Heart right ventricle (tissue), 16 donors: ENCODE data around the gene FOXP2. TPM values are rescaled to one million over a fixed set of nuclear protein-coding genes. Genes with fewer than 3 reads are reported as not detected.
A peak's percentile ranks its signal among the peaks of the same experiment; 100 is the strongest.

Source experiments
- ATAC-seq, 8 donors: fragments of 200-7000 bp; cut with Tn5 transposase; one replicate each; pipeline ENCODE4 v1.9.1; 2020; ENCODE audit warnings: mild to moderate bottlenecking in 8 of 8, moderate library complexity in 8 of 8, moderate number of reproducible peaks in 1 of 8
- DNase-seq, 2 donors: peaks; one replicate each; pipeline ENCODE4 v3.0.0-alpha.2; 2020
- H3K27ac ChIP-seq, 10 donors: fragments of 200-600 bp; sonication (generic) in 2 of 10; one replicate each; pipeline versions ENCODE4 v1.5.0 to v1.8.0; 2020 to 2022; ENCODE audit warnings: mild to moderate bottlenecking in 3 of 10
- H3K27me3 ChIP-seq, 7 donors: fragments of 200-600 bp; one replicate each; pipeline ENCODE4 v1.8.0; 2021 to 2022; ENCODE audit warnings: mild to moderate bottlenecking in 2 of 7
- H3K36me3 ChIP-seq, 9 donors: fragments of 200-600 bp; sonication (generic) in 1 of 9; one replicate each; pipeline versions ENCODE4 v1.5.0 to v1.8.0; 2020 to 2022; ENCODE audit warnings: mild to moderate bottlenecking in 2 of 9
- H3K4me1 ChIP-seq, 9 donors: fragments of 200-600 bp; sonication (generic) in 1 of 9; one replicate each; pipeline versions ENCODE4 v1.5.0 to v1.8.0; 2020 to 2022; ENCODE audit warnings: mild to moderate bottlenecking in 4 of 9
- H3K4me3 ChIP-seq, 10 donors: fragments of 200-600 bp; sonication (generic) in 2 of 10; one replicate each; pipeline versions ENCODE4 v1.5.0 to v1.8.0; 2020 to 2022; ENCODE audit warnings: mild to moderate bottlenecking in 7 of 10, moderate library complexity in 2 of 10
- H3K9me3 ChIP-seq, 11 donors: fragments of 200-600 bp in 10 of 11; sonication (generic) in 2 of 11; one replicate each; pipeline versions ENCODE4 v1.5.0 to v1.8.0; 2013 to 2022; ENCODE audit warnings: mild to moderate bottlenecking in 2 of 11, control low read depth in 1 of 11, moderate library complexity in 1 of 11
- CTCF ChIP-seq, 9 donors: fragments of 200-600 bp; sonication (generic) in 2 of 9; IDR thresholded peaks; one replicate each; pipeline versions ENCODE4 v1.5.0 to v1.8.0; 2021 to 2022; ENCODE audit warnings: antibody characterized with exemption in 9 of 9, mild to moderate bottlenecking in 5 of 9, moderate library complexity in 1 of 9
- WGBS, 2 donors: extraction: QIAGEN DNeasy Blood & Tissue Kit; methylation state at CpG; one replicate each; pipeline ENCODE4 v1.1.7; 2013; ENCODE audit warnings: inconsistent platforms in 1 of 2; 5-methylcytosine and 5-hydroxymethylcytosine counted together
- intact Hi-C, 10 donors: fragments of 100-400 bp; cut with DNase I; formaldehyde crosslinking; loops; one replicate each; pipeline versions ENCODE4 v1.11.1 to v1.14.2; 2022
- polyA plus RNA-seq, 2 donors: library from polyadenylated mRNA; stranded (reverse); fragments of 200-250 nt; gene quantifications; one replicate each; pipeline ENCODE4 v1.2.3, GENCODE V29; 2013
- total RNA-seq, 10 donors: library from RNA; stranded (reverse); fragmentation: NEBNext Ultra II Directional in 3 of 10; extraction: Animal tissue kit (Norgen Biotek cat#: 25700) in 3 of 10; gene quantifications; one replicate each; pipeline versions ENCODE4 v1.2.1 to v1.2.4, GENCODE V29; 2021 to 2023
- donor health status: Arrhythmogenic right ventricular cardiomyopathy.
- donor health status: ischemic (EF 13 %, LVEDD 7.1; RV severe dilation, severe dysfunction).
- donor health status: healthy with polysubstance abuse.
- donor health status: DM: no; HTN: yes; CAD: no.
- donor health status: DM: no; HTN: no; CAD: no.
- donor health status: ischemic (EF 25% LVEDD 6.9; RV normal size, moderate dysfunction).
- donor health status: ischemic (EF 25% LVEDD 5.7; RV mildly dilated, moderate dysfunction).
- donor health status: healthy.
- donor health status: DM: yes; HTN: yes; CAD: no.
- donor health status: Ischemic cardiomyopathy.
- donor health status: ischemic (EF 35%, LVEDD 5.7; RV mildly dilated, moderate dysfunction).
- donor health status: nonischemic (EF 11% LVEDD 7.7; RV severe dilation, severe dysfunction).
- donor health status: DM: yes; HTN: yes; CAD: no.
- donor health status: PGD.
- donor health status: ischemic (EF 29% LVEDD 5.4; RV normal size, mild dysfunction).
- donor health status: nonischemic (EF 23%, LVEDD 6.1; RV moderate dilation, normal function).

FOXP2 gene
- total and polyA plus RNA-seq, 12 donors: 0.16 to 4.7 (median 1.9) TPM

GRCh38 chr7:114660753-114661152 lies 246.1 kb downstream of the FOXP2 start:
- DNase-seq: no peak
- WGBS, 2 donors: 91 to 95% methylated on average over 2 of the region's 2 CpGs
- intact Hi-C loops: loop anchor here in 2 of 10 donors (5.0 kb wide), 2 partner anchors 233 to 578 kb away; no protein-coding TSS in a partner anchor

GRCh38 chr7:114662002-114662677 lies 247.5 kb downstream of the FOXP2 start:
- intact Hi-C loops: loop anchor here in 2 of 10 donors (5.0 kb wide), 2 partner anchors 235 to 580 kb away; no protein-coding TSS in a partner anchor
- H3K36me3 ChIP-seq: no peaks in the 10 kb centered on the region
- H3K27me3 ChIP-seq: no peaks in the 10 kb centered on the region
- no peak overlapping the region for H3K4me3 ChIP-seq
- H3K4me1 ChIP-seq: peaks cover 0 to 10% (median 0%) of the 10 kb centered on the region in 9 donors
- DNase-seq (no peak), ATAC-seq (no peak)
- no peaks in the 10 kb centered on the region for H3K9me3 ChIP-seq
- no peak for TF ChIP-seq CTCF (IDR thresholded peaks at IDR 0.05)
- 58 to 66% methylated on average over 6 of the region's 6 CpGs for WGBS, 2 donors
- H3K27ac ChIP-seq: no peak overlapping the region

More at GRCh38 chr7:114660753-114661152, 246.1 kb downstream of the FOXP2 start:
- Histone ChIP-seq H3K36me3 (no peaks in the 10 kb centered on the region), H3K27ac (no peak overlapping the region), H3K4me1 (peaks cover 0 to 10% (median 0%) of the 10 kb centered on the region in 9 donors), H3K4me3 (no peak overlapping the region), H3K27me3 (no peaks in the 10 kb centered on the region), H3K9me3 (no peaks in the 10 kb centered on the region)
- ATAC-seq: no peak
- no peak for TF ChIP-seq CTCF (IDR thresholded peaks at IDR 0.05)

GRCh38 chr7:114663502-114663901 lies 248.9 kb downstream of the FOXP2 start:
- Histone ChIP-seq H3K36me3 (no peaks in the 10 kb centered on the region), H3K4me3 (no peak overlapping the region), H3K27ac (no peak overlapping the region), H3K9me3 (no peaks in the 10 kb centered on the region), H3K27me3 (no peaks in the 10 kb centered on the region), H3K4me1 (peaks cover 0 to 10% (median 0%) of the 10 kb centered on the region in 9 donors)
- intact Hi-C loops: loop anchor here in 2 of 10 donors (5.0 kb wide), 2 partner anchors 236 to 581 kb away; no protein-coding TSS in a partner anchor
- ATAC-seq (no peak), DNase-seq (no peak)
- peak in 4 of 9 donors; percentile 20 to 35 (median 26) for TF ChIP-seq CTCF (IDR thresholded peaks at IDR 0.05)
- WGBS, 2 donors: 74 to 91% methylated on average over 1 of the region's 1 CpG

GRCh38 chr7:114670676-114671075 lies 256.1 kb downstream of the FOXP2 start:
- intact Hi-C loops: no loop called here
- Histone ChIP-seq H3K4me3 (no peak overlapping the region), H3K36me3 (no peaks in the 10 kb centered on the region), H3K9me3 (no peaks in the 10 kb centered on the region), H3K4me1 (no peaks in the 10 kb centered on the region), H3K27me3 (no peaks in the 10 kb centered on the region), H3K27ac (no peak overlapping the region)
- DNase-seq (no peak), ATAC-seq (no peak)
- no peak for TF ChIP-seq CTCF (IDR thresholded peaks at IDR 0.05)
